Measurements from ENCODE around the gene TMEM255B.

The TMEM255B gene

DNA sequence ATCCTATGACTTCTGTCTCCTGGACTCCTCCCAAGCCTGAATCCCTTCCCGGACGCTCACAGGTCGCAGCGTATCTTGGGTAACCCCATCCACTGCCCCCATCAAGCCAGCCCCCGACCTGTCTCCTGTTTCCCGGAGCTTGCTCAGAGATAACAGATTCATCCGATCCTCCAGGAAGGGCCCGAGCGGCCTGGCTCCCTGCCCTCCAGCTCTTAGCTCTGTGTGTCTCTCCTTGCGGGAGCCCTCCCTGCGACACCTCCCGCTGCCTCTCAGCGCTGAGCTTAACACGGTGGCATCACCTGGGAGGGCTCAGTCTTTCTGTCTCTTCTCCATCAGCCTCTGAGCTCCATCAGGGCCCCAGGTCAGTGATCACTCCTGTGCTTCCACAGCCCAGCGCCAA lies 4.3 kb upstream of the TMEM255B start:
- no peak overlapping the region for H3K4me3 ChIP-seq
- H3K27me3 ChIP-seq: peaks cover 20% of the 10 kb centered on the region
- peak overlapping the region; percentile 56; the same call in 1 of the 2 replicates for H3K4me2 ChIP-seq
- TF ChIP-seq Cebpa-rat (IDR thresholded peaks at IDR 0.05): no peak
- no peaks in the 10 kb centered on the region for H3K36me3 ChIP-seq
- peaks cover 4% of the 10 kb centered on the region; the same call in 1 of the 2 replicates for H4K20me1 ChIP-seq
- H3K27ac ChIP-seq: no peak overlapping the region
- peaks cover 11% of the 10 kb centered on the region; the same call in 1 of the 2 replicates for H3K9me3 ChIP-seq
- H3K9ac ChIP-seq: no peak overlapping the region
- H3K4me1 ChIP-seq: peaks cover 28% of the 10 kb centered on the region

GRCh38 chr13:113756441-113757097 lies 2.5 kb upstream of the TMEM255B start:
- Histone ChIP-seq H3K4me3 (no peak overlapping the region), H3K27ac (no peak overlapping the region), H3K9ac (no peak overlapping the region), H3K27me3 (peaks cover 39% of the 10 kb centered on the region), H3K36me3 (no peaks in the 10 kb centered on the region), H4K20me1 (peaks cover 7% of the 10 kb centered on the region; the same call in 1 of the 2 replicates), H3K9me3 (peaks cover 5% of the 10 kb centered on the region; the same call in 1 of the 2 replicates), H3K4me2 (no peak overlapping the region), H3K4me1 (peaks cover 31% of the 10 kb centered on the region)
- TF ChIP-seq Cebpa-rat (IDR thresholded peaks at IDR 0.05): no peak

GRCh38 chr13:113759525-113760137 lies 605 bp downstream of the TMEM255B start:
- Histone ChIP-seq H4K20me1 (peaks cover 7% of the 10 kb centered on the region; the same call in 1 of the 2 replicates), H3K9me3 (no peaks in the 10 kb centered on the region), H3K9ac (peak overlapping the region; percentile 73; the same call in 1 of the 2 replicates), H3K27me3 (peaks cover 46% of the 10 kb centered on the region), H3K36me3 (no peaks in the 10 kb centered on the region), H3K27ac (no peak overlapping the region), H3K4me3 (peak overlapping the region; percentile 71), H3K4me2 (peak overlapping the region; percentile 99), H3K4me1 (peaks cover 51% of the 10 kb centered on the region)
- no peak for TF ChIP-seq Cebpa-rat (IDR thresholded peaks at IDR 0.05)

- Histone ChIP-seq H3K27me3 (peaks cover 46% of the 10 kb centered on the region), H3K9ac (no peak overlapping the region), H3K4me1 (peaks cover 55% of the 10 kb centered on the region), H3K4me2 (no peak overlapping the region), H4K20me1 (peaks cover 7% of the 10 kb centered on the region; the same call in 1 of the 2 replicates), H3K9me3 (no peaks in the 10 kb centered on the region), H3K36me3 (no peaks in the 10 kb centered on the region), H3K4me3 (no peak overlapping the region), H3K27ac (no peak overlapping the region)
- TF ChIP-seq Cebpa-rat (IDR thresholded peaks at IDR 0.05): no peak
These were observed 2.1 kb downstream of the TMEM255B start for GRCh38 chr13:113761136-113761535.

GRCh38 chr13:113762075-113762474 lies 3.0 kb downstream of the TMEM255B start:
- Histone ChIP-seq H3K27ac (no peak overlapping the region), H3K27me3 (peaks cover 46% of the 10 kb centered on the region), H3K4me3 (no peak overlapping the region), H3K4me1 (peaks cover 64% of the 10 kb centered on the region), H4K20me1 (peaks cover 7% of the 10 kb centered on the region; the same call in 1 of the 2 replicates), H3K9me3 (no peaks in the 10 kb centered on the region), H3K4me2 (no peak overlapping the region), H3K9ac (no peak overlapping the region), H3K36me3 (no peaks in the 10 kb centered on the region)
- TF ChIP-seq Cebpa-rat (IDR thresholded peaks at IDR 0.05): no peak

DNA sequence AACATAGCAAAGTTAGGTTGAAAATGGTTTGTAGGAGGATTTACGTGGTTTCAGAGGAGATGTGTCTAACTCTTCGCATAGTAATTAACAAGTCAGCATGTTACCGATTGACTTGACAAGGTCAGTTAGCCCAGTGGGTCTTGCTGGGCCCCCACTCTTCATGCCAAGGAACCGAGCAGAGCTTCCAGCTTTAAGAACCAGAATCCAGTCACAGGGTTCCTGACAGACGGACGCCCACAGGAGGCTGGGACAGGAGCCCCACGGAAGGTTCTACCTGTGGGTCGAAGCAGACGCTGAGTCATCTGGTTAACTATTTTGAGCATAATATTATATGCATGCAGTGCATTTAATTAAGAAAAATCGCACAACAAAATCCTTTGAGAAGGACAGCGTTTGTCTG lies 3.5 kb downstream of the TMEM255B start:
- TF ChIP-seq Cebpa-rat (IDR thresholded peaks at IDR 0.05): no peak
- H3K27me3 ChIP-seq: peaks cover 46% of the 10 kb centered on the region
- H3K4me1 ChIP-seq: peaks cover 69% of the 10 kb centered on the region
- H3K27ac ChIP-seq: no peak overlapping the region
- H3K4me3 ChIP-seq: no peak overlapping the region
- no peak overlapping the region for H3K4me2 ChIP-seq
- H3K9me3 ChIP-seq: no peaks in the 10 kb centered on the region
- no peaks in the 10 kb centered on the region for H3K36me3 ChIP-seq
- peaks cover 7% of the 10 kb centered on the region; the same call in 1 of the 2 replicates for H4K20me1 ChIP-seq
- H3K9ac ChIP-seq: no peak overlapping the region

DNA sequence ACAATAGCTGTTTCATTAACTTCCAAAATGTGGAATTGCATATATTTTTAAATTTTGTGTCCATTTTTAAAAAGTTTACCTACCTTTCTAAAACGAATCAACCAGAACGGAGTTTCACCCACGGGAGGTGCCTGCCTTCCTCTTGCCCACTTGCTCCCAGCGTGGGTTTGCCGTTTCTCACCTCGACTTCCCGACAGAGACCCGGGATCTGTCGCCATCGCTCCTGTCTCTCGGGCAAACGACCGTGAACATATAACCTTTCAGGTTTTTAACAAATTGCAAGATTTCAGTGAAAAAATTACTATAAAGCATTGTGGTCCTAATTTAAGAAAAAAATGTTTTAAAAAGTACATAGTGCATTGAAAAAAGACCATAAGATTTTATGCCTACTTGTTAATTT lies 4.2 kb downstream of the TMEM255B start:
- Histone ChIP-seq H3K27me3 (peaks cover 41% of the 10 kb centered on the region), H3K4me3 (no peak overlapping the region), H3K9me3 (0 out of 2 replicates have a peak, but pooled peaks cover under 1% of the 10 kb centered on the region), H3K36me3 (no peaks in the 10 kb centered on the region), H3K9ac (no peak overlapping the region), H3K27ac (no peak overlapping the region), H4K20me1 (peaks cover 7% of the 10 kb centered on the region; the same call in 1 of the 2 replicates), H3K4me2 (no peak overlapping the region; the same call in 1 of the 2 replicates), H3K4me1 (peaks cover 72% of the 10 kb centered on the region)
- no peak for TF ChIP-seq Cebpa-rat (IDR thresholded peaks at IDR 0.05)

- H3K9me3 ChIP-seq: 0 out of 2 replicates have a peak, but pooled peaks cover 4% of the 10 kb centered on the region
- no peak overlapping the region for H3K9ac ChIP-seq
- H3K27ac ChIP-seq: no peak overlapping the region
- peaks cover 32% of the 10 kb centered on the region for H3K27me3 ChIP-seq
- TF ChIP-seq Cebpa-rat (IDR thresholded peaks at IDR 0.05): no peak
- peaks cover 74% of the 10 kb centered on the region for H3K4me1 ChIP-seq
- no peaks in the 10 kb centered on the region for H3K36me3 ChIP-seq
- H3K4me3 ChIP-seq: no peak overlapping the region
- H3K4me2 ChIP-seq: peak overlapping the region; percentile 37; the same call in 1 of the 2 replicates
- H4K20me1 ChIP-seq: peaks cover 7% of the 10 kb centered on the region; the same call in 1 of the 2 replicates
These were observed 5.2 kb downstream of the TMEM255B start for GRCh38 chr13:113763961-113764792.

DNA sequence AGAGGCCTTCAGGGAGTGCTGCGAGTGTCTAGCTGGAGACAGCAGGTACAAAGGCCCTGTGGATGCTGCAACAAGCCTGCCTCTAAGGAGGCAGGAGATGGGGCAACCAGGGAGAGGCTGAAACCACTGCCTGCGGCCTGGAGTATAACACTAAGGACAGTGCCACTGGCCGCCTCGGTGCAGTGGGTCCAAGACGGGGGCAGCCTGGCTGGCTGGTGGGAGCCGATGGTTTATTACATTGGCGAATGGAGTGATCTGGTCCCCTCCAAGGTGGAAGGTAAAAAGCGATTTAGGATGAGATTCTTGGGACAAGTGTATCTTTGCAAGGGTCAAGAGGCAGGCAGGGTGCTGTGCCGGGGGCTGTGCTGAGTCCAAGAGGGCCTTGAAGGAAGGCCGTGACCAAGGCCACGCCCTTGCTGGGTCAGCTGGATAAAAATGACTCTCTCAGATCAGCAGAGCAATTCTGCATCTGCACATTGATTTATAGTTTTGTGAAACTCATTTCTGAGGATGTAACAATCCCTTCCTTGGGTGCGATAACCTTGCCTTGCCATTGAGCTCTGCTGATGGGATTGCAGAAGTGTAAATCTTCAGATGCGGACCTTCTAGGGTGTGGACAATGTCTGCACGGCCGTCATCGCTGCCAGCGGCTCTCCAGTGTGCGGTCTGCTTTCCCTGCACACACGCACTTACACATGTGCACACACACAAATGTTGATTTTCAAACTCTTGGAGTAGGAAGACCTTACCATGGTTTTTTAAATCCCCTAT lies 6.0 kb downstream of the TMEM255B start:
- H3K4me3 ChIP-seq: no peak overlapping the region
- peaks cover 74% of the 10 kb centered on the region for H3K4me1 ChIP-seq
- H4K20me1 ChIP-seq: no peaks in the 10 kb centered on the region; the same call in 1 of the 2 replicates
- peak overlapping the region; percentile 83; the same call in 1 of the 2 replicates for H3K4me2 ChIP-seq
- no peak for TF ChIP-seq Cebpa-rat (IDR thresholded peaks at IDR 0.05)
- H3K36me3 ChIP-seq: peaks cover 3% of the 10 kb centered on the region; the same call in 1 of the 2 replicates
- no peak overlapping the region for H3K27ac ChIP-seq
- no peak overlapping the region for H3K9ac ChIP-seq
- H3K9me3 ChIP-seq: peaks cover 10% of the 10 kb centered on the region; the same call in 1 of the 2 replicates
- peaks cover 24% of the 10 kb centered on the region for H3K27me3 ChIP-seq

All from BLaER1 (cell line).